ENCODE results near the gene MVB12B.
"Not testable (repeated sequence)": the region's sequence is repeated elsewhere in the genome, so short reads cannot be mapped to it uniquely, and the experiment has no call there.

Gene MVB12B

GRCh38 chr9:126526218-126527108 lies 199.8 kb downstream of the MVB12B start:
- DNase-seq, result no peak

DNA sequence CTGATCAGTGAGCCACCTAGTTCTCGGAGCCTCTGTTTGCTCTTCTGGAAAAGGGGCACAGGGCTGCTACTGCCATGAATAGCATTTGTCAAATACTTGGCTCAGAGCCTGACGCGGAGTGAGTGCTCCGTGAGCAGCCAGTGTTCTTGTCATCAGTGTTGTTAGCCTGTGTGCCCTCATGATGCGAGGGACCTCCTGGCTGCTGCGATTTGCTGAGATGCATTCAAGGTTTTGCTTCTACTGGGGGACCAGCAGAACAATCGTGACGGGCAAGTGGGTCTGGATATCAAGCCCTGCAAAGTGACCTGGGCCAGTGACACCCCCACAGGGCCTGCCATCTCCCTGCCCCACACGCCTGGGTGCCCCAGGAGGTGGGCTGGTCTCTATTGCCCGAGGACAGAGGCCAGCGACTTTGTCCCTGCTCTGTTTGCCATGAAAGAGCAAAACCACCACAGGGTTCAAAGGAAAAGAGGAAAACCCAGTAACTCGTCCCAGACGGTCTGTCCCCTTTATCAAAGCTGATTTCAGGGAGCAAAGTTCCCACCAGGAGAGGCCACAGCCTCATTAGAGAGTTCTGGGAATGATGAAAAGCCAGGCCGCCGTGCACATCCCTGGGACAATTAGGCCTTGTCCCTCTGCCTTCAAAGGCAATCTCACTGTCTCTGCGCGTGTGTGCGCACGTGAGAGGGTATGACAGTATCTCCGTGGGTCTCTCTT lies 200.6 kb downstream of the MVB12B start:
- DNase-seq, result no peak

GRCh38 chr9:126528111-126528510 lies 201.5 kb downstream of the MVB12B start:
- no peak for DNase-seq

DNA sequence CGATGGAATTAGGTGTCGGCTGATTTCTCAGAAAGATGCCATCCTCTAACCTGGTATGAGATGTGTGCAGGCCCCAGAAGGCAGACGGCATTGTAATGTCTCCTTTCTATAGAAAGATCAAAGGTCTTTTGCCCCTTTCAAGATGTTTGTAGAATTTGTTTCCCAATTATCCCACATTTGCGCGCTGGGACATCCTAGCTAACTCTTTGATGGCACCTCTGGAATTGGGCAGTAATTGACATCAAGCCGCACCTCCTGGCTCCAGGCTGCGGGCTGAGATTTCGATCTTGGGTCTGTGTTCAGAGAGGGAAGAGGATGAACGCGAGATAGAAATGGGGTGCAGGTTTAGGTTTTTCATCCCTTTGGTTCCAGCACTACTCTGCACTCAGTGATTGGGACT lies 202.3 kb downstream of the MVB12B start:
- DNase-seq, result no peak

GRCh38 chr9:126531035-126531571 lies 204.5 kb downstream of the MVB12B start:
- DNase-seq, result no peak

DNA sequence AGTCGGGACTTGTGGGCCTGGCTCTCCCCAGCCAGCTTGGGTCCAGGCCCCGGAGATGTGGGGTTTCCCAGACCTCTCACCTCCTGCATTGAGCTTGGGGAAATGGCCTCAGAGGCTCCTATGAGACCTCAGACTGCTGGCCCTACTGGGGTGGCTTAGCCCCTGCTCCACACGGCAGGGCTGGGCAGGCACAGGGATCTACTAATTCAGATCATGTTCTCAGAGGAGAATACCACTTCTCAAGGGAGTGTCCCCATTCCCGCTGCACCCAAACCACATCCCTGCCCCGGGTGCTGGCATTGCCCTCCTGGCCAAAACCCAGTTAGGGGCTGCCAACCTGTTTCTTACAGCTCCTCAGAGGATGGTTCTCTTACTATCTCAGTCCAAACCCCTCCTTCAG lies 205.0 kb downstream of the MVB12B start:
- DNase-seq, result no peak

DNA sequence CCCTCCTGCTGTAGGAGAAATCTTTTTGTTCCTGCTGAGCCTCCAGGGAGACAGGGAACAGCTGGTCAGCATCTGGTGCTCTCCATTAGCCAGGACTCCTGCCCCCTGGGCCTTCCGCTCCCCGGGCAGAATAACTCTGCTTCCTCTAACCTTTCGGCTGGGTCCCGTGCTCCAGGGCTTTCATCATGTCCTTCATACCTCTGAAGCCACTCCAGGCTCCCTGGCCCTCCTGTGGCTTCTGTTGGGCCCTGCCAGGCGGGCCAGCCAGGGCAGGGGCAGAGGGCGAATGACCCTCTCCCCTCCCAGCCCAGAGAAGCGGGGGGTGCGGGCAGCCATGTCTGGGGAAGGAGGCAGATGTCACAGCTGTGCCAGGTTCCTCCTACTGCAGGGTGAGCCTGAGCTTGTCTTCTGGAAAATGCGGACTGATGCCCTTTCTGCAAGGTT lies 205.4 kb downstream of the MVB12B start:
- no peak for DNase-seq

GRCh38 chr9:126532489-126532888 lies 205.9 kb downstream of the MVB12B start:
- no peak for DNase-seq

GRCh38 chr9:126532951-126533925 lies 206.6 kb downstream of the MVB12B start:
- DNase-seq, result no peak

DNA sequence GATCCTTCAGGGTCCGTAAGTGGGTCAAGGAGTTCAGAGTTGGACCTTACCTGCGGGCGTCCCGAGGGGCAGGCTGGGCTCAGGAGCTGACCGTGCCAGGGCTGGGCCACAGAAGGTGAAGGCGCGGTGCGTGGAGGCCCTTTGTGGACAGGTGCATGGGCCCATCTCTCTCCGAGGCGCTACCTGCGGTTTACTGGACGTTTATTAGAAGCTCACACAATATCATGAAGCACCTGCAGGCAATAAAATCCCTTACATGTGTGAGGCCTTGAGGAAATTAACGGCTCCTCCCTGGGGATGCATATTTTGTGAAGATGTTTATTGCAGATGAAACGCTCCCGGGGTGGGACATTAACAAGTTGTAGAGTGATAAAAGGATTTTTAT lies 207.3 kb downstream of the MVB12B start:
- DNase-seq, result no peak

DNA sequence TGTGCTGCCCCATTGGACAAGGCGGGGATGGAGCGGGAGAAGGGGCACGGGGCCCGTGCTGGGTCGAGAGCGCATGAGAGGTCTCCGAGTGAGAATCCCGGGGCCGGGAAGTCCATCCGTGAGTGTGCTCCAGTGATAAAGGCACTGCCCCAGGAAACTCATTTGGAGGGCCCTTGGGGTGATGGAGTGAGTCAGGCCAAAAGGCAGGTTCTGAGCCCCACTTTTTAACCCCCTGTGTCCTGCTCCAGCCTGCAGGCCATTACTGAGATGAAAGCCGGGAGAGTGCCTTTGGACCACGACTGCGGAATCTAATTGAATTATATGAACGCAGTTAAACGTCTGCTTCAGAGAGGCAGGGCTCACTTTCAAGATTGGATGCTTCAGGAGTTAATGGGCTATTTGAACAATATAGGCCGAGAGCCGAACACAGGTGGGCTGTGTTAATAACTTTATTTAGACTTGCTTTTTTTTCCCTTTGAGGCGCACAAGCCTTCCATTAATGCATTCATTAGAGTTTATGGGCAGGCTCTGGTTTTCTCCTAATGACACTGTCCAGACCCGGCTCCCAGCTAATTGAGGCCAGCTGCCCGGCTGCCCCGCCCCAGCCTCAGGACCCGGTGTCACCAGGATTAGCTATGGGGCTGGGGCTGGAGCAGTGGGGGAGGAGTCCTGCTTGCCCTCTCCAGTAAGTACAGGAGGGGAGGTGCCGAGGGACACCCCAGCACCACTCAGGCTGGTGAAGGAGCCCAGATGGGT lies 208.0 kb downstream of the MVB12B start:
- DNase-seq, result no peak

DNA sequence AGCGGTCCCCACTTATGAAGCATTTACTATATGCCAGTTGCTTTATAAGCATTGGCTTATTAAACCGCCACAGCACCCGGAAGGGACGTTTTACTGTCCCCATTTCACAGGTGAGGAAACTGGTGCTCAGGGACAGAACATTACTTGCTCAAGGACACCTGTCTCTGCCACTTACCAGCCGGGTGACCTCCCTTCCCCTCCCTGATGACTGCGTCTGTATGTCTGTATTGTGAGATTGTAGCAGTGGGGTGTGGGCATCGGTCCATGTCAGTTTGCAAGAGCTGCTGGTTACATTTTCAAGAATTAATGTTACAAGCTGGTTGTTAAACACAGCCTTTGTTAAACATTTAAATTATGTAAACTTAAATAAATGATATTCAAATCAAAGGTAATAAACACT lies 209.5 kb downstream of the MVB12B start:
- no peak for DNase-seq

- DNase-seq, result no peak
Observed at GRCh38 chr9:126536841-126537465, 210.3 kb downstream of the MVB12B start.

GRCh38 chr9:126538550-126538949 lies 211.9 kb downstream of the MVB12B start:
- no peak for DNase-seq

DNA sequence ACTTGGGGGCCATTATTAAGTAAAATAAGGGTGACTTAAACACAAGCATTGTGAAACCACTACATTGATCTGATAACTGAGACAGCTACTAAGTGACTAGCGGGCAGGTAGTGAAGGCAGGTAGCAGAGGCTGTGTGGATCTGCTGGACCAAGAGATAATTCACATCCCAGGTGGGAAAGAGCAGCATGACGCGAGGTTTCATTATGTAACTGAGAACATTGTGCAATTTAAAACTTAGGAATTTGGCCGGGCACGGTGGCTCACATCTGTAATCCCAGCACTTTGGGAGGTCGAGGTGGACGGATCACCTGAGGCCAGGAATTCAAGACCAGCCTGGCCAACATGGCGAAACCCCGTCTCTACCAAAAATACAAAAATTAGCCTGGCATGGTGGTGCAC lies 213.8 kb downstream of the MVB12B start:
- not testable (repeated sequence) for DNase-seq

DNA sequence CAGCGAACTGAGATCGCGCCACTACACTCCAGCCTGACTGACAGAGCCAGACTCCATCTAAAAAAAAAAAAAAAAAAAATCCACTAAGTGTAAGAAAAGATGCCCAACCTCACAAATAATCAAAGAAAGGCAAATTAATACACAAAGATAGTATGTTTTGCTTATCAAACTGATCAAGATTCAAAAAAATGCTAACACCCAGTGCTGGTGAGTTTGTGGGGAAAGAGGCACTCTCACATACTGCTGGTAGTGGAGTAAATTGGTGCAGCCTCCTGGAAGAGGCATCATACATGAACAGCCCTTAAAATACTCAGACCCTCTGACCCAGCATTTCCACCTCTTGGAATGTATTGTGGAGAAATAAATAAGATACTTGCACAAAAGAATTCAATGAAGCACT lies 216.9 kb downstream of the MVB12B start:
- no peak for DNase-seq

GRCh38 chr9:126545106-126545505 lies 218.5 kb downstream of the MVB12B start:
- no peak for DNase-seq

DNA sequence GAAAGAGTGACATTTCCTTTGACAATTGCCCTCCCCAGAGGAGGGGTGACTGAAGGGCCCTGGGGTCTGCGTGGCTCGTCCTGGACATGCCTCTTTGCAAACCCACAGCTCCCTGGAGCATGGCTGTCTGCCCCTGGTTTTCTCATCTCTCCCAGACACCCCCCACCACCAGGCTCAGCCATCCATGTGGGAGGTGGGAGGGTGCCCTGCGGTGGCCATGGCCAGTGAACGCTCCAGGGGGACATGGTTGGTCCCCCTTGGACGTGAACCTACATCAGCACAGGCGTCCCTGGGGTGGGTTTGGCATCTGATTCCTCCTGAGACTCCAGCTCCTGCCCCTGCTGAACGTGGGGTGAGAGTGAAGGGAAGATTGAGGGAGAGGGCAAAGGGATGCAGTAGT lies 219.4 kb downstream of the MVB12B start:
- DNase-seq, result no peak

- no peak for DNase-seq
Observed at GRCh38 chr9:126548312-126548711, 221.7 kb downstream of the MVB12B start.

- no peak for DNase-seq
Observed at GRCh38 chr9:126549246-126550006, 222.8 kb downstream of the MVB12B start.

GRCh38 chr9:126550891-126551351 lies 224.3 kb downstream of the MVB12B start:
- DNase-seq, result no peak
